ENCODE measurements around the gene PPP1CB.

The PPP1CB gene

GRCh38 chr2:28750316-28751251, 1.0 kb upstream of the PPP1CB start:
- FAIRE-seq (no peak), DNase-seq (ENCODE audit: insufficient read length, low spot score) (no peak)
- no peak for TF ChIP-seq CTCF (IDR thresholded peaks at IDR 0.05; ENCODE audit: insufficient read depth, missing control alignments)

GRCh38 chr2:28751956-28752630, 463 bp downstream of the PPP1CB start:
- no peak for TF ChIP-seq CTCF (IDR thresholded peaks at IDR 0.05; ENCODE audit: insufficient read depth, missing control alignments)
- no peak for DNase-seq (ENCODE audit: insufficient read length, low spot score)
- no peak for FAIRE-seq

GRCh38 chr2:28752631-28753376, 1.2 kb downstream of the PPP1CB start:
- no peak for TF ChIP-seq CTCF (IDR thresholded peaks at IDR 0.05; ENCODE audit: insufficient read depth, missing control alignments)
- DNase-seq (ENCODE audit: insufficient read length, low spot score) (no peak), FAIRE-seq (no peak)

GRCh38 chr2:28754321-28754720, 2.7 kb downstream of the PPP1CB start:
- DNase-seq (ENCODE audit: insufficient read length, low spot score) (no peak), FAIRE-seq (no peak)
- no peak for TF ChIP-seq CTCF (IDR thresholded peaks at IDR 0.05; ENCODE audit: insufficient read depth, missing control alignments)

GRCh38 chr2:28755421-28755820, 3.8 kb downstream of the PPP1CB start:
- no peak for TF ChIP-seq CTCF (IDR thresholded peaks at IDR 0.05; ENCODE audit: insufficient read depth, missing control alignments)
- no peak for FAIRE-seq
- DNase-seq (ENCODE audit: insufficient read length, low spot score) = no peak

- no peak for DNase-seq (ENCODE audit: insufficient read length, low spot score)
- TF ChIP-seq CTCF (IDR thresholded peaks at IDR 0.05; ENCODE audit: insufficient read depth, missing control alignments) = no peak
- FAIRE-seq = no peak
These were observed 6.8 kb downstream of the PPP1CB start for GRCh38 chr2:28758459-28758858.

Measured in D721Med (cell line).